Esophagus muscularis mucosa (tissue), 4 donors: Measurements from ENCODE around the gene MAPK9. TPM values are rescaled to one million over a fixed set of nuclear protein-coding genes. Genes with fewer than 3 reads are reported as not detected.

Experiments
- DNase-seq: peaks from one replicate; pipeline ENCODE4 v3.0.0-alpha.2; 2017; ENCODE audit errors: extremely low spot score
- H3K27ac ChIP-seq, 4 donors: fragments of 200-600 bp; sonication (generic); replicated peaks in 1 of 4; 1 replicate in 3 of 4; 2 replicates in 1 of 4; pipeline ENCODE4 v1.5.1; 2016 to 2019; ENCODE audit warnings: mild to moderate bottlenecking in 1 of 4
- H3K27me3 ChIP-seq, 4 donors: fragments of 200-600 bp; sonication (generic); one replicate each; pipeline versions ENCODE4 v1.5.1 to v1.6.0; 2016 to 2019
- H3K36me3 ChIP-seq, 4 donors: fragments of 200-600 bp; sonication (generic); one replicate each; pipeline ENCODE4 v1.5.1; 2016 to 2019
- H3K4me1 ChIP-seq, 4 donors: fragments of 200-600 bp; sonication (generic); one replicate each; pipeline ENCODE4 v1.5.1; 2016 to 2019
- H3K4me3 ChIP-seq, 4 donors: fragments of 200-600 bp; sonication (generic); 1 replicate in 2 of 4; 2 replicates in 2 of 4; pipeline ENCODE4 v1.5.1; 2016 to 2019; ENCODE audit warnings: mild to moderate bottlenecking in 4 of 4, moderate library complexity in 1 of 4
- H3K9me3 ChIP-seq, 4 donors: fragments of 200-600 bp; sonication (generic); 1 replicate in 3 of 4; 2 replicates in 1 of 4; pipeline ENCODE4 v1.5.1; 2016 to 2019
- EP300 ChIP-seq: sonication (generic); formaldehyde crosslinking; IDR thresholded peaks from one replicate; pipeline ENCODE4 v1.6.1; 2017; ENCODE audit warnings: antibody characterized with exemption
- POLR2A ChIP-seq: fragments of 450-650 bp; IDR thresholded peaks from one replicate; pipeline ENCODE4 v1.6.1; 2017; ENCODE audit warnings: antibody characterized with exemption, moderate library complexity, mild to moderate bottlenecking, low read depth
- POLR2AphosphoS5 ChIP-seq, 2 donors: sonication (generic); formaldehyde crosslinking; IDR thresholded peaks; one replicate each; pipeline ENCODE4 v1.6.1; 2017; ENCODE audit warnings: antibody characterized with exemption in 2 of 2
- WGBS: methylation state at CpG from one replicate; pipeline ENCODE4 v1.1.5; 2018; 5-methylcytosine and 5-hydroxymethylcytosine counted together
- intact Hi-C: fragments of 100-400 bp; cut with DNase I; formaldehyde crosslinking; loops from one replicate; pipeline ENCODE4 v1.15.1; 2023
- total RNA-seq, 4 donors: library from RNA; depleted of rRNA; stranded (reverse); fragments of >200 nt; gene quantifications; one replicate each; pipeline versions ENCODE4 v1.1.0 to v1.2.1, GENCODE V29; 2016
- TF ChIP-seq, protein P1 (sequence below), 3 experiments: fragments of 200-600 bp in 2 of 3; fragments of 450-650 bp in 1 of 3; sonication (generic) in 2 of 3; IDR thresholded peaks; one replicate each; pipeline ENCODE4 v1.5.1; 2017 to 2019; ENCODE audit warnings: antibody characterized with exemption in 3 of 3, mild to moderate bottlenecking in 2 of 3, moderate library complexity in 1 of 3

Gene MAPK9
- total RNA-seq, 4 donors from 2014 or later, result 36.4 to 42.3 (median 37.8) TPM

DNA sequence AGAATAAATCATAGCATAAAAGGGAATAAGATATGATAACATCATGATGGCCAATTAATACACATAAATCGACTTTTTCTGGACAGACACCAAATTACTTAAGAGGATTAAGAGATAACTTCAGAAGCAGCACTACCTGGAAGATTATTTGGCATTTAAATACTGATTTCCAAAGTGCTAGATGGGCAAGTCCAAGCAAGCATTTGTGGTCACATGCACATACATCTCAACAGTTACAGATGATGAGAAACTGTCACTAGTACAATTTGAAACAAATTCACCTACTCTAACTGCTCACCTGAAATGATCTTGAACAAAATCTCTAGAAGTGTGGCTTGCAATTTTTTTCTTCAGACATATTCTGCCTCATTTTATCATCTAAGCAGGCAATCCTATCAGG lies 56.0 kb downstream of the MAPK9 start:
- H3K4me1 ChIP-seq, result no peaks in the 10 kb centered on the region
- H3K36me3 ChIP-seq, result peaks cover 55 to 97% (median 85%) of the 10 kb centered on the region in 4 donors
- 95% methylated on average over 1 of the region's 1 CpG for WGBS
- H3K27ac ChIP-seq, result no peak overlapping the region
- peaks cover 0 to 16% (median 0%) of the 10 kb centered on the region in 4 donors for H3K9me3 ChIP-seq
- no peak for TF ChIP-seq EP300
- TF ChIP-seq POLR2A, result no peak
- no peak for TF ChIP-seq POLR2AphosphoS5 (IDR thresholded peaks at IDR 0.05)
- TF ChIP-seq, protein P1, sequence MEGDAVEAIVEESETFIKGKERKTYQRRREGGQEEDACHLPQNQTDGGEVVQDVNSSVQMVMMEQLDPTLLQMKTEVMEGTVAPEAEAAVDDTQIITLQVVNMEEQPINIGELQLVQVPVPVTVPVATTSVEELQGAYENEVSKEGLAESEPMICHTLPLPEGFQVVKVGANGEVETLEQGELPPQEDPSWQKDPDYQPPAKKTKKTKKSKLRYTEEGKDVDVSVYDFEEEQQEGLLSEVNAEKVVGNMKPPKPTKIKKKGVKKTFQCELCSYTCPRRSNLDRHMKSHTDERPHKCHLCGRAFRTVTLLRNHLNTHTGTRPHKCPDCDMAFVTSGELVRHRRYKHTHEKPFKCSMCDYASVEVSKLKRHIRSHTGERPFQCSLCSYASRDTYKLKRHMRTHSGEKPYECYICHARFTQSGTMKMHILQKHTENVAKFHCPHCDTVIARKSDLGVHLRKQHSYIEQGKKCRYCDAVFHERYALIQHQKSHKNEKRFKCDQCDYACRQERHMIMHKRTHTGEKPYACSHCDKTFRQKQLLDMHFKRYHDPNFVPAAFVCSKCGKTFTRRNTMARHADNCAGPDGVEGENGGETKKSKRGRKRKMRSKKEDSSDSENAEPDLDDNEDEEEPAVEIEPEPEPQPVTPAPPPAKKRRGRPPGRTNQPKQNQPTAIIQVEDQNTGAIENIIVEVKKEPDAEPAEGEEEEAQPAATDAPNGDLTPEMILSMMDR (IDR thresholded peaks at IDR 0.05), result no peak
- H3K27me3 ChIP-seq, result no peaks in the 10 kb centered on the region
- intact Hi-C loops, result no loop called here
- H3K4me3 ChIP-seq, result no peak overlapping the region
- no peak for DNase-seq

GRCh38 chr5:180235077-180235476 lies 56.8 kb downstream of the MAPK9 start:
- no peak for TF ChIP-seq POLR2AphosphoS5 (IDR thresholded peaks at IDR 0.05)
- TF ChIP-seq EP300, result no peak
- Histone ChIP-seq H3K4me1 (no peaks in the 10 kb centered on the region), H3K27ac (no peak overlapping the region), H3K36me3 (peaks cover 49 to 90% (median 77%) of the 10 kb centered on the region in 4 donors), H3K9me3 (peaks cover 0 to 16% (median 0%) of the 10 kb centered on the region in 4 donors), H3K4me3 (no peak overlapping the region), H3K27me3 (no peaks in the 10 kb centered on the region)
- no peak for DNase-seq
- intact Hi-C loops, result no loop called here
- 90% methylated on average over 5 of the region's 5 CpGs for WGBS

DNA sequence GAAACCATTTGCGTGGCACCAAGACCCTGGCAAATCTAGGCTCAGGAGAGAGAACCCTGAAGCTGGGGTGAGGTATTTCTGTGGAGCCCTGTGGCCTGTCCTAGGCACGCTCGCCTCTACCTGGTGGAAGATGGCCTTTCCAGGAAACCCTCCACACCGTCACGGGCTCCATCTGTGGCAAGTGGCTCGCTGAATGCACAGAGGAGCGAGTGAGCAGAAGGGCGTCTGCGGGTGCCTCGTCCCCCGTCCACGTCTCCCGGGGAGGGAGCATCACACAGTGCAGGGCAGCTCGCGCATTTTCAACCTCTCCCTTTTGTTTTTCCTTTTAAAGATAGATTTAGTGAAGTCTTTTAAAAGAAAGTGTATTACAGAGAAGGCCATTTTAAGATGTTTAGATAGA lies 57.6 kb downstream of the MAPK9 start:
- H3K9me3 ChIP-seq, result peaks cover 0 to 16% (median 0%) of the 10 kb centered on the region in 4 donors
- WGBS, result 96% methylated on average over 15 of the region's 15 CpGs
- no peak overlapping the region for H3K4me3 ChIP-seq
- intact Hi-C loops, result no loop called here
- H3K4me1 ChIP-seq, result no peaks in the 10 kb centered on the region
- no peak for DNase-seq
- H3K27ac ChIP-seq, result no peak overlapping the region
- no peak for TF ChIP-seq EP300
- TF ChIP-seq POLR2A, result no peak
- no peak for TF ChIP-seq POLR2AphosphoS5 (IDR thresholded peaks at IDR 0.05)
- TF ChIP-seq, protein P1 (IDR thresholded peaks at IDR 0.05), result no peak
- no peaks in the 10 kb centered on the region for H3K27me3 ChIP-seq
- H3K36me3 ChIP-seq, result peaks cover 45 to 89% (median 70%) of the 10 kb centered on the region in 4 donors

- Histone ChIP-seq H3K9me3 (peaks cover 0 to 16% (median 0%) of the 10 kb centered on the region in 4 donors), H3K27ac (no peak overlapping the region), H3K4me3 (no peak overlapping the region), H3K36me3 (peaks cover 39 to 89% (median 65%) of the 10 kb centered on the region in 4 donors), H3K27me3 (no peaks in the 10 kb centered on the region), H3K4me1 (no peaks in the 10 kb centered on the region)
- TF ChIP-seq EP300, result no peak
- TF ChIP-seq, protein P1 (IDR thresholded peaks at IDR 0.05), result no peak
- no peak for TF ChIP-seq POLR2AphosphoS5 (IDR thresholded peaks at IDR 0.05)
- TF ChIP-seq POLR2A, result no peak
- 90% methylated on average over 9 of the region's 11 CpGs for WGBS
- DNase-seq, result no peak
- intact Hi-C loops, result no loop called here
Observed at GRCh38 chr5:180233729-180234128, 58.2 kb downstream of the MAPK9 start.

DNA sequence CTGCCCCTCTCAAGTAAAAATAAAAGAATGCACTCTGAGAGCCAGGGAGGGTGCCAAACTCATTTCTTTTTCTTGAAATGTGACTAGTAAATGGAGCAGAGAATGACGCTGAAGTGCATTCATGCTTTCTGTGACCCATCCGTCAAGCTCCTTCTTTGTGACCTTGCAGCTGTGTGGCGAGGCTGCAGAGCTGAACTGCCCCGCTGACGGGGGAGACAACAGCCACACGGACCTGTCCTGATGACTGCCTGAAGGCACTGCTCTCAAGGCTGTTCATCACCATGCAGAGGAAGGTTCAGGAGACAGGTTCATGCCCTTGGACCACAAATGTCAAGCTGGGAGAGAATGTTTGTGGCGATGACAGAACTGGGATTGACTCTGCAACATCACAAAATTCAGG lies 61.9 kb downstream of the MAPK9 start:
- H3K27me3 ChIP-seq, result no peaks in the 10 kb centered on the region
- H3K4me1 ChIP-seq, result no peaks in the 10 kb centered on the region
- DNase-seq, result no peak
- WGBS, result 82% methylated on average over 7 of the region's 7 CpGs
- no peak for TF ChIP-seq EP300
- no peak for TF ChIP-seq POLR2AphosphoS5 (IDR thresholded peaks at IDR 0.05)
- TF ChIP-seq POLR2A, result no peak
- TF ChIP-seq, protein P1 (IDR thresholded peaks at IDR 0.05), result no peak
- H3K4me3 ChIP-seq, result no peak overlapping the region
- H3K36me3 ChIP-seq, result peaks cover 17 to 60% (median 35%) of the 10 kb centered on the region in 4 donors
- no peak overlapping the region for H3K27ac ChIP-seq
- intact Hi-C loops, result no loop called here
- peaks cover 0 to 33% (median 10%) of the 10 kb centered on the region in 4 donors for H3K9me3 ChIP-seq
